ENCODE measurements around the gene PRKCA. TPM values are rescaled to one million over a fixed set of nuclear protein-coding genes. Genes with fewer than 3 reads are reported as not detected.

Gene PRKCA
- polyA plus RNA-seq, 2 of the 4 experiments (the other 2 are of a cell fraction): 28.8 to 65.0 TPM

GRCh38 chr17:66795486-66795885 is 493.1 kb downstream of the PRKCA start:
- ChIA-PET POLR2A (no interaction called here), CTCF (interaction anchor here (0.9 kb wide), 1 partner anchor 363 kb away, joined by 4 read pairs; no protein-coding TSS in a partner anchor)
- Histone ChIP-seq H3K4me1 (no peaks in the 10 kb centered on the region), H3K27ac (no peak overlapping the region), H3K9me3 (no peaks in the 10 kb centered on the region), H3K4me2 (no peak overlapping the region), H3K4me3 (no peak overlapping the region)
- 87% methylated on average over 3 of the region's 3 CpGs for WGBS (ENCODE audit: missing lambda C conversion rate)
- ATAC-seq: no peak
- FAIRE-seq: no peak
- TF ChIP-seq PHF8 (IDR thresholded peaks at IDR 0.05; ENCODE audit: borderline replicate concordance, low read depth) (no peak), SMC3 (IDR thresholded peaks at IDR 0.05) (no peak), MYC (IDR thresholded peaks at IDR 0.05; ENCODE audit: borderline replicate concordance, low read length) (no peak), HES2 (IDR thresholded peaks at IDR 0.05) (no peak), CTCF (IDR thresholded peaks at IDR 0.05) (no peak), GATA3 (IDR thresholded peaks at IDR 0.05; ENCODE audit: borderline replicate concordance) (no peak), HEYL (CRISPR knock-in tag; IDR thresholded peaks at IDR 0.05) (no peak), REST (IDR thresholded peaks at IDR 0.05) (no peak), CHD4 (IDR thresholded peaks at IDR 0.05; ENCODE audit: borderline replicate concordance) (no peak), SREBF2 (IDR thresholded peaks at IDR 0.05) (no peak), BHLHE40 (IDR thresholded peaks at IDR 0.05; ENCODE audit: low read depth, low read length) (no peak), NR3C1 (IDR thresholded peaks at IDR 0.05) (no peak), HOXA7 (CRISPR knock-in tag; IDR thresholded peaks at IDR 0.05) (no peak), JUN (IDR thresholded peaks at IDR 0.05) (no peak)
- DNase-seq (ENCODE audit: low read depth in 1 of 2, low spot score in 1 of 2): no peak

- no peak overlapping the region for H3K4me3 ChIP-seq
- H3K4me1 ChIP-seq: no peaks in the 10 kb centered on the region
- 93% methylated on average over 10 of the region's 10 CpGs for WGBS (ENCODE audit: missing lambda C conversion rate)
- H3K9me3 ChIP-seq: no peaks in the 10 kb centered on the region
- POLR2A ChIA-PET: no interaction called here
- no peak overlapping the region for H3K27ac ChIP-seq
- H3K4me2 ChIP-seq: no peak overlapping the region
- DNase-seq (ENCODE audit: low read depth in 1 of 2, low spot score in 1 of 2) (no peak), ATAC-seq (no peak), FAIRE-seq (no peak)
- CTCF ChIA-PET: interaction anchor here (1.0 to 2.1 kb wide), 2 partner anchors 9 to 72 kb away, joined by 3 to 5 read pairs; no protein-coding TSS in a partner anchor
- TF ChIP-seq MAX (IDR thresholded peaks at IDR 0.05): no peak
- TF ChIP-seq HMGXB4 (CRISPR knock-in tag; IDR thresholded peaks at IDR 0.05; ENCODE audit: borderline replicate concordance): no peak
- TF ChIP-seq HOXB5 (CRISPR knock-in tag; IDR thresholded peaks at IDR 0.05): no peak
- no peak for TF ChIP-seq JUNB (IDR thresholded peaks at IDR 0.05)
- no peak for TF ChIP-seq KDM5A (IDR thresholded peaks at IDR 0.05)
- no peak for TF ChIP-seq CTCF (IDR thresholded peaks at IDR 0.05)
- no peak for TF ChIP-seq RCOR1 (IDR thresholded peaks at IDR 0.05; ENCODE audit: low read depth, low read length)
- TF ChIP-seq HOXB13 (CRISPR knock-in tag; IDR thresholded peaks at IDR 0.05; ENCODE audit: low read depth): no peak
- no peak for TF ChIP-seq FOXS1 (CRISPR knock-in tag; IDR thresholded peaks at IDR 0.05)
- no peak for TF ChIP-seq ZFP36 (IDR thresholded peaks at IDR 0.05; ENCODE audit: borderline replicate concordance, partially characterized antibody)
- TF ChIP-seq RAD21 (conservative IDR thresholded peaks at IDR 0.05 in 1 of 2, IDR thresholded peaks at IDR 0.05 in 1 of 2): no peak
- no peak for TF ChIP-seq MAZ (IDR thresholded peaks at IDR 0.05; ENCODE audit: borderline replicate concordance, low read depth, low read length)
- no peak for TF ChIP-seq NPAS2 (CRISPR knock-in tag; IDR thresholded peaks at IDR 0.05; ENCODE audit: borderline replicate concordance)
Measured at GRCh38 chr17:66799849-66800537, 497.6 kb downstream of the PRKCA start.
